GM19328 (cell line): Measurements from ENCODE around the gene CTU2.

ENCODE experiments used
- ATAC-seq: cut with Tn5 transposase; IDR thresholded peaks from one replicate; pipeline ENCODE4 v1.9.1; 2021; ENCODE audit warnings: mild to moderate bottlenecking, moderate library complexity; ENCODE audit not compliant: unreplicated experiment

The CTU2 gene

DNA sequence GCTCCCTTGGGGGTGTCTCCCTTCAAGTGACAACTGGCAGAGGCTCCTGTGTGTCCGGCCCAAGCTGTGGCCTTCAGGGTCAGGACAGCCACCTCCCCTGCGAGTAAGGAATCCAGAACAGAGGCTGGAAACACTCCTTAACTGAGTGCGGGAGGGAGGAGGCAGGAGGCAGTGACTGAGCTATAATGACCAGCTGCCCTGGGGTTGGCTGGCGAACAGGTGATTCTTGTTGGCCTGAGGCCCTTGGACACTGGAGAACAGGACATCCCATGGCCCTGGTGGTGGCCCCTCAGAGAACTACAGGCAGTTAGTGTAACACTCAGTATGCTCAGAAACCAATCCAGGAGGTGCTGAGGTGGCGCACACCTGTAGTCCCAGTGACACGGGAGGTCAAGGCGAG lies 10.6 kb upstream of the CTU2 start:
- no peak for ATAC-seq

DNA sequence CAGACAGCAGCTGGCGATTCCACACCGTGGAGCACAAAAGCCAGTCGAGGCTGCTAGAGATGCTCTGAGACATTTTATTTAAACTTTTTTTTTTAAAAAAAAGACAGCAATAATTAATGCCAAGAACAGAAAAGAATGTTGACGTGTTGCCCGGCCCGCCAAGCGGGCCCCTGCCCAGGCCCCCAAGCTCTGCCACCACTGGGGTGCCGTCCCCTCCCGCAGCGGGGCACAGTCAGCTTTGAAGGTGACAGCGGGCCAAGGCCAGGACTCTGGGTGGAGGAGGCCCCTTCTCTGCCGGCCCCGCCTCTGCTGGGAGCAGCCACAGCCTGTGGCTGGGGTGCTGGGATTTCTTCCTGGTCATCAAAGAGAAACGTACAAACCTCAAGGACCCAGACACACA lies 9.9 kb upstream of the CTU2 start:
- no peak for ATAC-seq

DNA sequence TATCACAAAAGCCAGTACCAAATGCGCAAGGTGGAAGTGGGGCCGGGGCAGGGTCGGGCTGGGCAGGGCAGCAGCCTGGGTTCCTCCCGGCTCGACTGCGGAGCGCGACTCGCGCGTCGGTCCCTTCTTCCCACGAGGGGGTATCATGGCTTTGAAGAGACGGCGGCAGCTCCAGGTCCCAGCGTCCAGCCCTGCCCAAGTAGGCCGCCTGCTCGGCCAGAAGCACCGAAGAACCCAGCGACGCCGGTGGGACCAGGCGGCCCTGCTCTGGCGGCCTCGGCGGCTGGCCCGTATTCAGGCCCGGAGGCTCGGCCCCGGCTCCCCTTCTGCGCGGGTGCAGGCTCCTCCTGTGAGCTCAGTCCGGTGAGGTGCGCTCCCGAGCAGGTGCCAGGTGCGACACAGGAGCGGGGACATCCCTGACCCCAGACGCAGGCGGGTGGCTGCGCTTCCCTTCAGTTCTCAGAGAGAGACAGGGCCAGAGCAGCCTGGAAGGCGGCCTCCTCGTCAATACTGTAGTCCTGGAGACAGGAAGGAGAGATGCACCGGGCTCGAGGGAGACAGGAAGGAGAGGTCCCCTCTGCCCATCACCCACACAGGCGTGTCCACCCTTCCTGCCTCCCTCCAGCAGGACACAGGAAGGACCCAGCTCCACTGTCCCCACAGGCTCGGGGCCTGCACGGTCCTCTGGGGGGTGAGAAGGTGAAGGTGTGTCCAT lies 9.0 kb upstream of the CTU2 start:
- no peak for ATAC-seq

- ATAC-seq: no peak
These were observed 8.3 kb upstream of the CTU2 start for GRCh38 chr16:88697831-88698615.

GRCh38 chr16:88698646-88699045 lies 7.7 kb upstream of the CTU2 start:
- ATAC-seq: no peak

GRCh38 chr16:88699180-88699579 lies 7.1 kb upstream of the CTU2 start:
- no peak for ATAC-seq

GRCh38 chr16:88700322-88700635 lies 6.0 kb upstream of the CTU2 start:
- no peak for ATAC-seq

DNA sequence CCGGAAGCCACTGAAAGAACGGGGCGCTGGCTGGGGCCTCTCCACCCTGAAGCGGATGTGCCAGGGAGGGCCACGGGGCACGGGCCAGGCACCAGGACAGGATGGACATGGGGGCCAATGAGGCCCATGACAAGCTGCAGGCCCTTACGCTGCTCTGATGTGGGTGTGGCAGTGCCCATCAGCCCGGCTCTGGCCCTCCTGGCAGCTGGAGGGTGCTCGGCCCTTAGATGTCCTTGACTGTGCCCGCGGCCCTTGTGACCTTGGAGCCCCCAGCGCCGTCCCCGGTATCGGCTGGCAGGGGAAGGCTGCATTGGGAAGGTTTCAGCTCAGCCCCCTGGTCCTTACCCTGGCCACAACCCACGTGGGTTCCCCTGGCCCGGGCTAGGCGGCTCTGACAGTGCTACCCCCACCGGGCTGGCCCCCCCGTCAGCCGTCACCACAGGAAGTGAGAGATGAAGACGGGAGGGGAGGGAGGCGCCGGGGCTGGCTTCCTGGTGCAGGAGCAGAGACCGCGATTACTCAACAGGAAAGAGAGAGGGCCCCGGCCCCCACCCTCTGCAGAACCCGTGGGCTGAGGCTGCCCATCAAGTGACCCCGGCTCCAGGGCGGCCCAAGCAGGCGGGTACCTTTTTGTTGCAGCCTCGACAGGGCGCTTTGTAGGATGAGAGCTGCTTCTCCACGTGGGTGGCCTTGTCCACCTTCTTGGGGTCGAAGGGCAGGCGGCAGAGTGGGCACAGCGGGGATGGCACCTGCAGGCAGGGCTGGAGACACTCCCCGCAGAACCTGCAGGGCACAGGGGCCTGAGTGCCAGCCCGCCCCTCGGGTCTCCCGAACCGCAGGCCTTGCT lies 5.4 kb upstream of the CTU2 start:
- peak; percentile 59 for ATAC-seq

DNA sequence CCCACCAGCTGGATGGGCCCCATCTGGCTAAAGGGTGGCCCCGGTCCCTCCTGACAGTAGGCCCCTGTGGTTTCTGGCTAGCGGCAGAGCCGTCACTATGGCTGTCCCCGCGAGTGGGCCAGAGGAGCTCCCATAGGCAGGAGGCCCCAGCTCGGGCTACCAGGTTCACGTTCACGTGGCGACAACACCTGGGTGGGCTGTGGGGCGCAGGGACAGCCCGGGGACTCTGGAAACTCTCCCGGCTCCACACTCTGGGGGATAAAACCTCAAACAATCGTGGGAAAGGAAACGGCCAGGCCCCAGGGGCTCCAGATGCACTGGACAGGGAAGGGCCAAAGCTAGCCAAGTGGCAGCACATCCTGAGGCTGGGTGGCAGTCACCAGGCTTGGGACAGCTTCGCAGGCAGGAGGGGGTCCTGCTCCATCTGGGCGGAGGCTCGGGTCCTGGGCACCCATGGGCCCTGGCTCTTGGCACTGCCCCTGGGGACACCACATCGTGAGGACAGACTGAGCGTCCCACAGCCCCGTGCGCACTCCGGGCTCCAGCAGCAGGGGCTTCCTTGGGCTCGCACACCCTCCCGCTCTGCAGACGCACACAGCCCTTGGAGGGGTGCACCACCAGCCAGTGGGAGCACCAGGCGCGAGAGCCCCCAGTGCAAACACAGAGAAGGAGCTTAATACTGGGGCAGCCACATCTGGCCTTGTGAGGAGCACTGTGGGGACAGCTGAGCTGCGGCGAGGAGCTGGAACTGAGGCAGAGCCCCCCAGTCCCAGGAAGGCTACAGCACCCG lies 4.5 kb upstream of the CTU2 start:
- no peak for ATAC-seq

DNA sequence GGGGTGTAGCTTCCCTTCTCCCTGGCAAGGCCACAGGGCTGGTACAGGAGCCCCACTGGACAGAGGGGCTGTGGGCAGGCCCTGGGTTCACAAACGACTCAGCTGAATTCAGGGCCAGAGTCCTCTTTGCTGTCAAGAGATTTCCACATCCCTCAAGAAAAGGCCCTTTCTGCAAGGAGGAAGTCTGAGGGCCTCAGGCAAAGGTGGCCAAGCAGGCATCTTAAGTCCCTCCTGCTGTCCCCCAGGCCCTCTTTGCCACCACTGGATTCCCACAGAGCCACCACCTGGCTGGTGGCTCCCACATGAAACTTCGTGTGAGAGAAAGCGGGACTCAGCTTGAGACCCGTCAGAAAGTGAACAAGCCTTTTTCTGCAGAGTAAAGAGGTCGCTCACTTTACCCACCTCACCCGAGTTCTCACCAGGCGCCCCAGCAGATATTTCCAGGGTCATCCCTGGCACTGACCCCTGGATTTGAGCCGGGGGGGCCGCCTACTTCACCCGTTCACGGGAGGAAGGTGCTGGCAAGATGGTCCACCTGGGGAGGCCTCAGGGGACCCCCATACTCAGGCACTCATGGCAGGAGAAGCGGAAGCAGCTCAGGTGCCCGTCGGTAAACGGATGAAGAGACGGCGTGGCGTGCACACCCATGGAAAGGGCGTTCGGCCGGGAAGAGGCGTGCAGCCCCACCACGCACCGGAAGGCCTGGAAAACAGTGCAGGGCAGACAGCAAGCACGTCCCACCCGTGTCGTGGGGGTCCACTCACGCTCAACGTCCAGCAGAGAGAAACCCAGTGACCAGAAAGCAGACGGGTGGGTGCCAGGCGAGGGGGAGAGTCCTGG lies 3.7 kb upstream of the CTU2 start:
- ATAC-seq: no peak

DNA sequence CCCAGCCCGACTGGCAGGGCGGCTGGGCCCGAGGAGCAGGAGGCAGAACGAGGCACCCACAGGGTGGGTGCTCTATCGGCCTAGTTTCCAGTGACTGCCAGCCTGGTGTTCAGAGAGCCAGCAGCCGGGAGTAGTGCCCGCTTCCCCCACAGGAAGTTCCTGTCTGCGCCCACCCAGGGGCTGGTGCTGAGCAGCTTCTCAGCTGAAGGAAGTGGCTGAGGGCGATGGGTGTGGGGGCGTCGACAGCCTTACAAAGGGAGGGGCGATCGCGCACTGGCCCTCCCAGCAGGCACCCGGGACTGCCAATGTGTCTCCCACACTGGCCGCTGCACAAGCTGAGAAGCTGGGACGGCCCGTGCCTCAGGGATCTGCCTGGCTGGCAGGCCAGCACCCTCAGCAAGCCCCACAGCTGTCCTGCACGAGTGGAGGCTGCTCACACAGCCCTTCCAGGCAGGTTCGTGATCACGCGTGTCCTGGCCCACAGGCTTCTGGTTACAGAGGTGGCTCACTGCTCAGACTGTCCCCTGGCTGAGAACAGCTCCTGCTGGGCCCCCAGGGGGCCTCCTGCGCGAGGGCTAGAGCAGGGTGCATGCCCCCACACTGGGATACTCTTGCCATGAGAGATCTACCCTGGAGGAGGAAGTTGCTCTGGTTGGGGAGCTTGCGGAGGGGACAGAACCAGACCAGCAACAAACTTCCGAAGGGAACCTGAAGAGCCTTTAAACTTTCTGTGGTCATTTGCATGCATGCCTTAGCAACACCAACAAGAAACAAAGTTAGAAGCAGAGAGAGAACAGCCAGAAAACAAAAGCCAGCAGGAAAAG lies 2.6 kb upstream of the CTU2 start:
- ATAC-seq: no peak

GRCh38 chr16:88705076-88705684 lies 1.1 kb upstream of the CTU2 start:
- no peak for ATAC-seq

DNA sequence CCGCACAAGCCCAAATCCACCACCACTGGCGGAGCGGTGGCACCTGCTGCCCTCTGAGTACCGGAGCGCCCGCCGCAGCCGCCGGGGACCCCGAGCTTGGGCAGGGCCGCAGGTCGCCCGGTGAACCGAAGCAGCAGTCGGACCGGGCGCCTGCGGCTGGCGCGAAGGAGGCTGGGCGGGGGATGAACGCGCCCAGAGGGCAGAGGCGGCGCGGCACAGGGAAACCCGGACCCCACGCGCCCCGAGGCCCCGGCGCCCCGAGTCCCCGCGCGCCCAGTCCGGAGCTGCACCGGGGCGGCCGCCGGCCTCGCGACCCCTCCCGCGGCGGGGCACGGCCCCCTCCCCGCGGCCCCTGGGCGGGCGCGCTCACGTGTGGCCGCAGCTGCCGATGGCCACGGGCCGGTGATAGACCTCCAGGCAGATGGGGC lies 488 bp upstream of the CTU2 start:
- ATAC-seq: peak; percentile 22

GRCh38 chr16:88706965-88707826 lies 893 bp downstream of the CTU2 start:
- no peak for ATAC-seq

DNA sequence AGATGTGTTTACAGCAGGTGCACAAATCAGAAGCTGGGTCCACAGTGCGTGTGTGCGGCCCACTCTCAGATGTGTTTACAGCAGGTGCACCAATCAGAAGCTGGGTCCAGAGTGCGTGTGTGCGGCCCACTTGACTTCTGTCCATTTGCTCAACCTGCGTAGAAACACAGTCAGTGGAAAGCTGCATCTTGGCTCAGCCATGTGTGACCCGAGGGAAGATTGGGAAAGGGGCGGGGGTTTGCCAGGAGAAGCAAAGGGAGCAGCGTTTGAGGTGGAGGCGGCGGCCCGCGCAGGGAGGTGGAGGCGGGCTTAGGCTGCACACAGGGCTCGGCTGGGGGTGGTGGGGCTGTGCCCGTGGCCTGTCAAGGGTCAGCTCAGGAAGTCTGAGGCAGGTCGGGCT lies 4.3 kb downstream of the CTU2 start:
- ATAC-seq: no peak

GRCh38 chr16:88711750-88712340 lies 5.5 kb downstream of the CTU2 start:
- no peak for ATAC-seq

DNA sequence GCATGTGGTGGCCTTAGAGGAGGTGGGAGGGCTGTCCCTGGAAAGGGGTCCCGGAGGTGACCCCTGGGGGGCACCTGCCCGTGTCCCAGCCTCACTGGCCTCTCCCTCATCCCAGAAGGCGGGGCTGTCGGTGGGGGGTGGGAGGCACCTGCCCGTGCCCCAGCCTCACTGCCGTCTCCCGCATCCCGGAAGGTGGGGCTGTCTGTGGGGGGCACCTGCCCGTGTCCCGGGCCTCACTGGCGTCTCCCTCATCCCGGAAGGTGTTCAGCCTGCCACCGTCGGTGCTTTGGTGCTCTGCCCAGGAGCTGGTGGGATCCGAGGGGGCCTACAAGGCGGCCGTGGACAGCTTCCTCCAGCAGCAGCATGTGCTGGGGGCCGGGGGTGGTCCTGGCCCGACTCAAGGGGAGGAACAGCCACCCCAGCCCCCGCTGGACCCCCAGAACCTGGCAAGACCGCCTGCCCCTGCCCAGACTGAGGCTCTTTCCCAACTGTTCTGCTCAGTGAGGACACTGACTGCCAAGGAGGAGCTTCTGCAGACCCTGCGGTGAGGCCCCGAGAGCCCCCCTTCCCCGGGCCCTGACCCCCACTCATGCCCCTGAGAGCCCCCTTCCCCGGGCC lies 6.2 kb downstream of the CTU2 start:
- no peak for ATAC-seq
